Astrocyte of the cerebellum (primary cell): ENCODE measurements around the gene FANK1.

Experiments
- DNase-seq: peaks from one replicate; pipeline ENCODE4 v3.0.0-alpha.2; 2011; ENCODE audit warnings: low read depth
- H3K4me3 ChIP-seq: 2 replicates; pipeline ENCODE4 v1.5.1; 2011; ENCODE audit warnings: mild to moderate bottlenecking, low read depth, low read length, moderate library complexity
- CTCF ChIP-seq: IDR thresholded peaks from 2 replicates; pipeline ENCODE4 v1.5.1; 2012; ENCODE audit warnings: low read length, low read depth, moderate library complexity, mild to moderate bottlenecking; ENCODE audit errors: missing control alignments
- in situ Hi-C: cut with HindIII; loops from 2 replicates; pipeline ENCODE4 v1.10.0; 2017; ENCODE audit warnings: low sequenced_read_pairs

FANK1 gene

GRCh38 chr10:125994601-125995000 is 98.2 kb downstream of the FANK1 start:
- in situ Hi-C loops, result no loop called here
- no peak overlapping the region for H3K4me3 ChIP-seq
- no peak for TF ChIP-seq CTCF
- DNase-seq, result no peak

GRCh38 chr10:125995726-125996304 is 99.5 kb downstream of the FANK1 start:
- TF ChIP-seq CTCF, result no peak
- DNase-seq, result no peak
- H3K4me3 ChIP-seq, result no peak overlapping the region
- in situ Hi-C loops, result no loop called here

DNA sequence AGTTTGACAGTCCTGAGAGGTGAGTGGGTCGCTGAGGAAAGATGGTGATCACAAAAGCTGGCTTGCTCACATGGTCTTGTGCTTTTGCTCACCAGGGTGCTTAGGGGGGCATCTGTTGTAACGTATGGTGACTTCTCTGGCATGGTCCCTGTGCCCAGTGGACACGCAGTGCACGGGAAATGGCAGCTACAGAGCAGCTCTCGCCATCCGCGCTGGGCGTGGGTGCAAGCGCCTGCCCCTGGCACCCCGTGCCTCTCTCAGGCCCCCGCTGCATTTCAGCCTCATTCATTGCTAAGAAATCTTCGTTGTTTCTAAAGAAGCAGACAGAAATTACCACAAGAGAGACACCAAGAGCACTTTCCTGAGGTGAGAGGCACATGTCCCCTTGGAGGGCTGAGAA is 101.2 kb downstream of the FANK1 start:
- H3K4me3 ChIP-seq, result no peak overlapping the region
- TF ChIP-seq CTCF, result no peak
- no peak for DNase-seq
- in situ Hi-C loops, result no loop called here

- no peak for TF ChIP-seq CTCF
- no peak for DNase-seq
- no peak overlapping the region for H3K4me3 ChIP-seq
- in situ Hi-C loops, result no loop called here
These were observed 103.3 kb downstream of the FANK1 start for GRCh38 chr10:125999694-126000093.

DNA sequence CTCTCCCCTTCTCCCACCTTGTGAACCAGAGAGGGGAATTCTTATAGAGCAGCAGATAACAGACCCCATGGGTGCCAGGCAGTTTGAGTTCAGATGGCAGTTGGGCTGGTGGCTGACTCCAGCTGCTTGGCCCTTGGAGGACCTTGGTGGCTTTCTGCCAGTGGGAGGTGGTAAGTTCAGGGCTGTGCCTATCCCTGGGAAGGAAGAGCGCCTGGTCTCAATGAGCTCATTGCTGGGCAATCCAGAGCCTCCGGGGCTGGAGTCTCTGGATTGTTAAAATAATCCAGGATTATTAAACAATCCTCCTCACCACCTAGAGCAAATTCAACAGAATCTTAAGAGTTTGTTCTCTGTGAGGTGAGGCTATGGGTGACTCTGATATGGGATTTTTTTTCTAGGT is 105.2 kb downstream of the FANK1 start:
- no peak for TF ChIP-seq CTCF
- no peak for DNase-seq
- no peak overlapping the region for H3K4me3 ChIP-seq
- in situ Hi-C loops, result no loop called here

- H3K4me3 ChIP-seq, result no peak overlapping the region
- in situ Hi-C loops, result no loop called here
- TF ChIP-seq CTCF, result no peak
- DNase-seq, result no peak
These were observed 108.4 kb downstream of the FANK1 start for GRCh38 chr10:126004752-126005151.

DNA sequence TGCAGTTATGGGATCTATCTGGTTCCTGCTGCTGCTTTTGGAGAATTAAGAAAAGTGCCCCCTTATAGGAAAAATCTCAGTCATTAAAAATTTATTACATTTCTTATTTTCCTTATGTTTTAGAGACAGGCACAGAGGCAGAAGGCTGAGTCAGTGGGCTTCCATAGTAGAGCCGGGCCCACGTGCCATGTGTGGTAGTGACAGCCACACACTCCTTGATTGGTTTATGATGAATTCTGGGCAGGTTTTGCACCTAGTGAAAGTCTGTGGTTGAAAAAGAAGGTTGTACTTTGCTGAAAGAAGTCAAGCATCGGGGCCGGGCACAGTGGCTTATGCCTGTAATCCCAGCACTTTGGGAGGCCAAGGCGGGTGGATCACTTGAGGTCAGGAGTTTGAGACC is 109.9 kb downstream of the FANK1 start:
- no peak for DNase-seq
- H3K4me3 ChIP-seq, result no peak overlapping the region
- in situ Hi-C loops, result no loop called here
- no peak for TF ChIP-seq CTCF
